Mucosa of rectum (tissue), 2 donors: ENCODE measurements around the gene MICALL1.

ENCODE experiments used
- H3K27ac ChIP-seq, 2 donors: one replicate each; pipeline ENCODE4 v1.7.0; 2013; ENCODE audit warnings: inconsistent platforms in 2 of 2, low read depth in 2 of 2, low read length in 2 of 2
- H3K27me3 ChIP-seq, 2 donors: one replicate each; pipeline ENCODE4 v1.7.0; 2013; ENCODE audit warnings: low read length in 2 of 2; ENCODE audit not compliant: control insufficient read depth in 2 of 2, insufficient read depth in 2 of 2
- H3K36me3 ChIP-seq, 2 donors: one replicate each; pipeline ENCODE4 v1.7.0; 2013; ENCODE audit warnings: low read length in 2 of 2; ENCODE audit not compliant: control insufficient read depth in 2 of 2, insufficient read depth in 2 of 2
- H3K4me1 ChIP-seq, 2 donors: one replicate each; pipeline ENCODE4 v1.7.0; 2013; ENCODE audit warnings: low read length in 2 of 2, mild to moderate bottlenecking in 1 of 2; ENCODE audit not compliant: control insufficient read depth in 2 of 2, insufficient read depth in 2 of 2
- H3K4me3 ChIP-seq, 2 donors: one replicate each; pipeline ENCODE4 v1.7.0; 2013; ENCODE audit warnings: low read length in 2 of 2
- H3K9ac ChIP-seq, 2 donors: one replicate each; pipeline ENCODE4 v1.7.0; 2013; ENCODE audit warnings: low read length in 2 of 2, low read depth in 1 of 2, mild to moderate bottlenecking in 1 of 2
- H3K9me3 ChIP-seq, 2 donors: one replicate each; pipeline ENCODE4 v1.7.0; 2013; ENCODE audit warnings: low read length in 2 of 2; ENCODE audit not compliant: control insufficient read depth in 2 of 2
- donor health status: healthy.
- donor health status: Normal muscosa, but diverticular disease.

Gene MICALL1

GRCh38 chr22:37959231-37959825 lies 53.2 kb downstream of the MICALL1 start:
- Histone ChIP-seq H3K4me1 (peaks cover 3 to 4% of the 10 kb centered on the region in 2 donors), H3K27ac (no peak overlapping the region), H3K4me3 (no peak overlapping the region), H3K27me3 (no peaks in the 10 kb centered on the region), H3K9ac (no peak overlapping the region), H3K36me3 (peaks cover 36 to 41% of the 10 kb centered on the region in 2 donors), H3K9me3 (no peaks in the 10 kb centered on the region)

- Histone ChIP-seq H3K36me3 (peaks cover 36 to 44% of the 10 kb centered on the region in 2 donors), H3K4me1 (no peaks in the 10 kb centered on the region), H3K27ac (no peak overlapping the region), H3K9ac (no peak overlapping the region), H3K9me3 (no peaks in the 10 kb centered on the region), H3K27me3 (no peaks in the 10 kb centered on the region), H3K4me3 (no peak overlapping the region)
Observed at GRCh38 chr22:37961062-37961461, 55.0 kb downstream of the MICALL1 start.

GRCh38 chr22:37965940-37966664 lies 60.0 kb downstream of the MICALL1 start:
- Histone ChIP-seq H3K27ac (no peak overlapping the region), H3K36me3 (peaks cover 29 to 40% of the 10 kb centered on the region in 2 donors), H3K9me3 (no peaks in the 10 kb centered on the region), H3K4me3 (no peak overlapping the region), H3K9ac (no peak overlapping the region), H3K4me1 (no peaks in the 10 kb centered on the region), H3K27me3 (no peaks in the 10 kb centered on the region)

DNA sequence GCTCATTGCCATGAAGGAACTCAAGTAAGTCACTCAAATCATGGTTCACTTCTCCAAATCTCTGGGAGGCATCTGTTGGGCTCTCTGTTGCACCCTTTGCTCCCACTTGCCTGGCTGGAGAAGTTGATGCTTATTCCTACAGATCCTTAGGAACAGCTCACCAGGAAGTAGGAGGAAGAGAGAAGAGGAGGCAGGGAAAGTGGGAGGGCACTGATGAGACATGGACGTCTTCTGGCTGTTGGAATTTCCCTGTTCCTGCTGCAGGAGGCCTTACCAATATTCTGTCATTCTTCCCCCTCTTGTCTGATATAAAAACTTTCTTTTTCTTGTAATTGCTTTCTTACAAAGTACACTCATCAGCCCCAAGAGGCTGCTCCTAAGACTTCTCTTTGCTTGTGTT lies 61.0 kb downstream of the MICALL1 start:
- Histone ChIP-seq H3K9ac (no peak overlapping the region), H3K36me3 (peaks cover 21 to 33% of the 10 kb centered on the region in 2 donors), H3K27ac (no peak overlapping the region), H3K27me3 (no peaks in the 10 kb centered on the region), H3K4me1 (no peaks in the 10 kb centered on the region), H3K9me3 (no peaks in the 10 kb centered on the region), H3K4me3 (no peak overlapping the region)

DNA sequence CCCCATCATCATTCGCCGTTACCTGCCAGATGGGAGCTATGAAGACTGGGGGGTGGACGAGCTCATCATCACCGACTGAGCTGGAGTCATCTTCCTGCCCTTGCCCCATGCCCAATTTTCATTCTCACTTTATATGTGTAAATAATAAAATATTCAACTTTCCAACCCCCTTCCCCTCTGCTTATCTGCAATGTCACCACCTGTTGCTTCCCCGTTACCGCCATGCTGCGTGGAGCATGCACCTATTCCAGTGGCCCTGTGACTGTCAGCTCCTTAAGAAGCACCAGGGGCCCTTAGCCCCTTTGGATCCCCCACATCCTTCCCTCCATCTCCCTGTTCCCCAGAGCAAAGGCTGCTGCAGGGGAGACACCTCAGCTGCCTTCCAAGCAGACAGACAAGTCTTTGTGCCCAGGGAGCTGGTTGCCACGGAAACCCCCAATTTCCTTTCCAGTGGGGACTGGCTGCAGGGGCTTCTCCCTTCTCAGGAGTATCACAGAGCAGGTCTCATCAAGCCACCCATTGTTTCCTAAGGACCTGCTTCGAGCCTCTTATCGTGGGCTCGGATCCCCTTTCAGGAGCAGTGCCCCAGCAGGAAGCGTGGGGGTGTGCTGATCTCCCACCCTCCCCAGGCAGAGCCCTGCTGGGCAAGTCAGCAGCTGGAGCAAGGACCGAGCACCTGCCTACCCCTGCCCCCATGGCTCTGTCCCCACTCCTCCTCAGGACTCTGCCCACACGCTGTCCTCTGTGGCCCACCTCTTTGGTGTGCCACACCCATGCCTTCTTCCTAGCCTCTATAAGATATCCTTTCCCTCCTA lies 61.7 kb downstream of the MICALL1 start:
- Histone ChIP-seq H3K27me3 (no peaks in the 10 kb centered on the region), H3K4me1 (no peaks in the 10 kb centered on the region), H3K9ac (no peak overlapping the region), H3K9me3 (no peaks in the 10 kb centered on the region), H3K4me3 (no peak overlapping the region), H3K27ac (no peak overlapping the region), H3K36me3 (peaks cover 21 to 30% of the 10 kb centered on the region in 2 donors)

DNA sequence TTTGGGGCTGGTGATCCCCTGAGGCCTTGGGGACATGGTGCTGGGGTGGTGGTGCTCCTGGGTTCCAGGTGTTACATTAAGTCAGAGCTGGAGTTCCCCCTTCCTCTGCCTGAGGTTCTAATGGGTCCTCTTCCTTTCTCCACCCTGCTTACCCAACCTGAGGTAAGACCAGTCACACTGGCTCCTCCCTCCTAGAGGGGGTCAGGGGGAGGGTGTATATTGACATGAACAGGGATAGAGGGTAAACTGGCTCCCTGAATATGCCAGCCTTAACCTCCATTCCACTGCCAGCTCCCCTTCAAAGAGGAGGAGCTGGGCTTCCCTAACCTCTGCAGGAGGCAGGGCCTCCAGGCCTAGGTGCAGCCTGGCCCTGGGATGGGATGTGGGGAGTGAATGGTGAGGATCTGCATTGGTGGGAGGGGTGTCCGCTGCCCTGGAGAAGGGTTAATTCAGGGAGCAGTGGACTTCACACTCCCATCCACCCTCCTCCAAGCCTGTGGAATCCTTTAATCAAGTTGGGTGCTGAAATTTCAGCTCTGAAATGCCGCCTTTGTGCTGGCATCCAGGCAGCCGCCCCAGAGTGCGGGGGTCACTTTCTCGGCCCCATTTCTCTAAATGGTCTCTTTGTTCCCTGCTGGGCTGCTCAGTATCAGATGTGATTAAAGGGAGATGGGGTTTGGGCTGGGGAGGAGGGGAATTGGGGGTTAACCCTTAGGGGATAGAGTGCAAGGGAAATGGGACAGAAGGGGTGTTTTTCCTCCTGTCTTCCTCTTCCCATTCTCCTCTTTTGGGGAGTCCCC lies 62.6 kb downstream of the MICALL1 start:
- no peak overlapping the region for H3K4me3 ChIP-seq
- H3K27ac ChIP-seq, result no peak overlapping the region
- H3K36me3 ChIP-seq, result peaks cover 18 to 30% of the 10 kb centered on the region in 2 donors
- H3K4me1 ChIP-seq, result no peaks in the 10 kb centered on the region
- H3K9me3 ChIP-seq, result no peaks in the 10 kb centered on the region
- no peak overlapping the region for H3K9ac ChIP-seq
- H3K27me3 ChIP-seq, result no peaks in the 10 kb centered on the region

DNA sequence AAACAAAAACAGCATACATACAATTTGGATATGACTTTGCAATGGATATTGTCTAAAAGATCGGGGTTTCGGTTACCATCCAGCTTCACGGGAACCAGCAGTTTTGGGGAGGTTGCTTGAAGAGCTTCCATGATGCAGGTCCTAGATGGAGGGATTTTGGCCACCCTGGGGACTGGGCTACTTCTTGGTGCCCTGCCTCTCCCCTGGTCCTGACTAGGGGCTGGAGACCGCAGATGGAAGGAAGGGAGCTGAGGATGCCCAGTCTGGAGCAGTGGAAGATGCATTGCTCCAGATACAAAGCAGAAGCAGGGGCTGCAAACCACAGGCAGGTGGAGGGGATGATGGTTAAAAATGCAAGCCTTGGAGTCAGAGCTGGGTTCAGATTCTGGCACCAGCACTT lies 64.8 kb downstream of the MICALL1 start:
- Histone ChIP-seq H3K27me3 (no peaks in the 10 kb centered on the region), H3K9me3 (no peaks in the 10 kb centered on the region), H3K4me1 (no peaks in the 10 kb centered on the region), H3K9ac (no peak overlapping the region), H3K4me3 (no peak overlapping the region), H3K36me3 (peaks cover 18 to 29% of the 10 kb centered on the region in 2 donors), H3K27ac (no peak overlapping the region)

DNA sequence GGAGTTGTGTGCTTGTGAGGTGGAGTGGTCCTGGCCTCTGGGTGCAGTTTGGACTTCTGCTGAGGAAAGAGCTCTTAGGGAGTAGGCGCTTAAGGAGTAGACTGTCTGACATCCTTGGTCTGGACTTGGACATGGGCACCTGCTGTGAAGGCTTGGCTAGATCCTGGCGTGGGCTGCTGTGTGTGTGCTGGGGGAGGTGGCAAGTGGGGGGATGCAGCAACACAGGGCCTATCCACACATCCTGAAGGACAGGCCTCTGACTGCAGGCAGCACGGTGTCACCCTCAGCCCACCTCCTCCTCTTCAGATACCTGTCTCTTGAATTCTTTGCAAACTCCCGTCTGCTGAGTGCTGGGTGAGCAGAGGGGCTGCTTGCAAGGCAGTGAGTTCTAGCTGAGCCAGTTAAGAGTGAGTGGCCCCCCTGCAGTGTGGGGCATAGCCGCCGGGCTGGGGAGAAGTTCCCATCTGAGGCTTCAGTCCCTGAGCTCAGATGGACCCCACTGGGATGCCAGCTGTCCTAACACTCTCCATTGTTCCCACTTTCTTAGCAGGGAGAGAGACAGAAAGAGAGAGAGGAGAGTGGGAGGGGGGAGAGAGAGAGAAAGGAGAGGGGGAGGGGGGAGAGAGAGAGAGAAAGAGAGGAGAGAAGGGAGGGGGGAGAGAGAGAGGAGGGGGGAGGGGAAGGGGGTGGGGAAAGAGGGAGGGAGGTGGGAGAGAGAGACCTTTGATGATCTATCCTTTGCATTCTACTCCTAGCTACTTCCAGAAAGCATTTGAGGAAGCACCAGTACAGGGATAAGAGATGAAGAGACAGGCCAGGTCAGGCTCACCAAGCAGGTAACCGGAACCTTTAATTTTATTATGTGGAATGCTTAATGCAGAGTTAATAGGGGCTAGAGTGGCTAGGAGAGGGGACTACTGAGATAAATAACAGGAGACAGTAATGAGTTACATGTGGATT lies 65.7 kb downstream of the MICALL1 start:
- no peaks in the 10 kb centered on the region for H3K27me3 ChIP-seq
- no peak overlapping the region for H3K4me3 ChIP-seq
- H3K4me1 ChIP-seq, result no peaks in the 10 kb centered on the region
- H3K9ac ChIP-seq, result no peak overlapping the region
- H3K9me3 ChIP-seq, result no peaks in the 10 kb centered on the region
- peaks cover 17 to 22% of the 10 kb centered on the region in 2 donors for H3K36me3 ChIP-seq
- H3K27ac ChIP-seq, result no peak overlapping the region

DNA sequence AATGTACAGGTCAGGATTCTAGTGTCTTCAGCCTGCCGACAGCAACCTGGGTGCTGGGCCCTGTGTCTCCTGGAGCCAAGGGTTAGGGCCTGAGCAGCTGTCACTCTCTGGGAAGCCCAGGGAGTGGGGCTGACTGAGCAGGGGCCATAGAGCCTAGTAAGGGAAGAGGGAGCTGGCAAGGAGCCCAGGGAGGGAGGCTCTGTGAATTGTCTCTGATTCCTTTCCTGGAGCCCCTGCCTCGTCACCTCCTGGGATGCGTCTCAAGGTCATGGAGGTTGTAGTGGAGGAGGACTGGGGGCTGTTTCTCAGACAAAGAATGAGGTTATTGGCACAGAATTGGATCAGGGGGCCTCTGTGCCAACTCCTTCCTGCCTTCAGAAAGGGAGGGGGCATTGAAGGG lies 66.4 kb downstream of the MICALL1 start:
- no peak overlapping the region for H3K27ac ChIP-seq
- H3K4me1 ChIP-seq, result no peaks in the 10 kb centered on the region
- no peaks in the 10 kb centered on the region for H3K9me3 ChIP-seq
- no peak overlapping the region for H3K4me3 ChIP-seq
- no peak overlapping the region for H3K9ac ChIP-seq
- H3K27me3 ChIP-seq, result no peaks in the 10 kb centered on the region
- H3K36me3 ChIP-seq, result peaks cover 9 to 15% of the 10 kb centered on the region in 2 donors
